C4-2B (cell line): Measurements from ENCODE around the gene SMG6.

Source experiments
- ZFX ChIP-seq: fragments of 450-650 bp; IDR thresholded peaks from 2 replicates; pipeline ENCODE4 v1.6.1; 2017
- TF ChIP-seq, protein P1 (sequence below): fragments of 450-650 bp; conservative IDR thresholded peaks from 2 replicates; pipeline ENCODE4 v1.5.1; 2017; ENCODE audit warnings: mild to moderate bottlenecking

GRCh38 chr17:2024572-2025219 lies 278.9 kb downstream of the SMG6 start:
- TF ChIP-seq, protein P1, sequence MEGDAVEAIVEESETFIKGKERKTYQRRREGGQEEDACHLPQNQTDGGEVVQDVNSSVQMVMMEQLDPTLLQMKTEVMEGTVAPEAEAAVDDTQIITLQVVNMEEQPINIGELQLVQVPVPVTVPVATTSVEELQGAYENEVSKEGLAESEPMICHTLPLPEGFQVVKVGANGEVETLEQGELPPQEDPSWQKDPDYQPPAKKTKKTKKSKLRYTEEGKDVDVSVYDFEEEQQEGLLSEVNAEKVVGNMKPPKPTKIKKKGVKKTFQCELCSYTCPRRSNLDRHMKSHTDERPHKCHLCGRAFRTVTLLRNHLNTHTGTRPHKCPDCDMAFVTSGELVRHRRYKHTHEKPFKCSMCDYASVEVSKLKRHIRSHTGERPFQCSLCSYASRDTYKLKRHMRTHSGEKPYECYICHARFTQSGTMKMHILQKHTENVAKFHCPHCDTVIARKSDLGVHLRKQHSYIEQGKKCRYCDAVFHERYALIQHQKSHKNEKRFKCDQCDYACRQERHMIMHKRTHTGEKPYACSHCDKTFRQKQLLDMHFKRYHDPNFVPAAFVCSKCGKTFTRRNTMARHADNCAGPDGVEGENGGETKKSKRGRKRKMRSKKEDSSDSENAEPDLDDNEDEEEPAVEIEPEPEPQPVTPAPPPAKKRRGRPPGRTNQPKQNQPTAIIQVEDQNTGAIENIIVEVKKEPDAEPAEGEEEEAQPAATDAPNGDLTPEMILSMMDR, result no peak
- no peak for TF ChIP-seq ZFX
